Naive thymus-derived CD8-positive, alpha-beta T cell (primary cell): ENCODE measurements around the gene NABP1. TPM values are rescaled to one million over a fixed set of nuclear protein-coding genes. Genes with fewer than 3 reads are reported as not detected.
A peak's percentile ranks its signal among the peaks of the same experiment; 100 is the strongest.

Experiments used
- ATAC-seq, 2 donors: fragments of 150-1000 bp; cut with Tn5 transposase in 1 of 2; sonication (Bioruptor Pico), chemical (Tn5 transposase) in 1 of 2; 1 replicate in 1 of 2; 2 replicates in 1 of 2; pipeline ENCODE4 v1.10.0; 2021; ENCODE audit warnings: mild to moderate bottlenecking in 2 of 2, moderate library complexity in 2 of 2
- POLR2A ChIA-PET: fragments of 350-600 bp; sonication (Branson Sonifier 250); formaldehyde crosslinking; loops from one replicate; lab custom pipeline; 2021; ENCODE audit warnings: antibody characterized with exemption; lab: Charles Lee
- DNase-seq, 10 donors: peaks; one replicate each; pipeline versions ENCODE4 v3.0.0 to v3.0.0-alpha.2; 2020 to 2022
- H3K27ac Mint-ChIP-seq, 10 donors: one replicate each; pipeline ENCODE4 v1.8.0; 2020 to 2022; ENCODE audit warnings: mild to moderate bottlenecking in 10 of 10, mixed read lengths in 10 of 10, moderate library complexity in 4 of 10, inconsistent platforms in 1 of 10
- H3K27me3 Mint-ChIP-seq, 5 donors: one replicate each; pipeline ENCODE4 v1.8.0; 2021 to 2022; ENCODE audit warnings: mixed read lengths in 5 of 5
- H3K36me3 Mint-ChIP-seq, 3 donors: one replicate each; pipeline ENCODE4 v1.8.0; 2020 to 2022; ENCODE audit warnings: mixed read lengths in 3 of 3, mild to moderate bottlenecking in 2 of 3, inconsistent platforms in 1 of 3
- H3K4me1 Mint-ChIP-seq, 4 donors: one replicate each; pipeline ENCODE4 v1.8.0; 2021 to 2022; ENCODE audit warnings: mixed read lengths in 4 of 4
- H3K4me3 Mint-ChIP-seq, 10 donors: one replicate each; pipeline ENCODE4 v1.8.0; 2020 to 2022; ENCODE audit warnings: mild to moderate bottlenecking in 10 of 10, mixed read lengths in 10 of 10, moderate library complexity in 6 of 10, inconsistent platforms in 1 of 10
- H3K9me3 Mint-ChIP-seq, 9 donors: one replicate each; pipeline ENCODE4 v1.8.0; 2020 to 2022; ENCODE audit warnings: mixed read lengths in 9 of 9, mild to moderate bottlenecking in 3 of 9, inconsistent platforms in 1 of 9, moderate library complexity in 1 of 9
- polyA plus RNA-seq, 3 donors: library from polyadenylated mRNA; unstranded; fragments of 300-500 nt; fragmentation: Illumina TruSeq; gene quantifications; one replicate each; pipeline ENCODE4 v1.2.3, GENCODE V29; 2021
- total RNA-seq, 8 experiments: library from RNA in 2 of 8; stranded (reverse) in 2 of 8; gene quantifications; one replicate each; pipeline ENCODE4 v1.2.3 and lab custom pipeline; 2021 to 2026

NABP1 gene
- total and polyA plus RNA-seq, 5 experiments from 2014 or later: 3.5 to 38.8 (median 4.7) TPM

- peaks cover 5 to 20% (median 9%) of the 10 kb centered on the region in 4 donors for H3K4me1 Mint-ChIP-seq
- POLR2A ChIA-PET: interaction anchor here (1.2 kb wide), 2 partner anchors 11 to 123 kb away, joined by 3 to 12 read pairs; partner anchors contain the start of gene NABP1
- H3K27ac Mint-ChIP-seq: peak overlapping the region in 6 of 10 donors; percentile 15 to 73 (median 28)
- no peak for DNase-seq
- ATAC-seq: no peak
- no peaks in the 10 kb centered on the region for H3K9me3 Mint-ChIP-seq
- H3K4me3 Mint-ChIP-seq: no peak overlapping the region
- no peaks in the 10 kb centered on the region for H3K27me3 Mint-ChIP-seq
- peaks cover 4 to 46% (median 5%) of the 10 kb centered on the region in 3 donors for H3K36me3 Mint-ChIP-seq
These were observed 11.2 kb downstream of the NABP1 start for GRCh38 chr2:191688934-191689695.

- ATAC-seq: no peak
- DNase-seq: no peak
- H3K27ac Mint-ChIP-seq: peak overlapping the region in 1 of 10 donors; percentile 15
- no peak overlapping the region for H3K4me3 Mint-ChIP-seq
- H3K4me1 Mint-ChIP-seq: peaks cover 5 to 20% (median 9%) of the 10 kb centered on the region in 4 donors
- H3K36me3 Mint-ChIP-seq: peaks cover 5 to 35% (median 6%) of the 10 kb centered on the region in 3 donors
- H3K9me3 Mint-ChIP-seq: no peaks in the 10 kb centered on the region
- H3K27me3 Mint-ChIP-seq: no peaks in the 10 kb centered on the region
- POLR2A ChIA-PET: interaction anchor here (1.2 kb wide), 1 partner anchor 12 kb away, joined by 12 read pairs; the partner anchor contains the start of gene NABP1
These were observed 12.4 kb downstream of the NABP1 start for GRCh38 chr2:191690327-191690726.

GRCh38 chr2:191691016-191691735, 13.2 kb downstream of the NABP1 start:
- DNase-seq: peak in 9 of 10 donors; percentile 12 to 69 (median 57)
- H3K9me3 Mint-ChIP-seq: no peaks in the 10 kb centered on the region
- POLR2A ChIA-PET: interaction anchor here (1.0 kb wide), 1 partner anchor 116 kb away, joined by 3 read pairs; no protein-coding TSS in a partner anchor
- peak overlapping the region in 6 of 10 donors; percentile 2 to 69 (median 18) for H3K27ac Mint-ChIP-seq
- H3K36me3 Mint-ChIP-seq: peaks cover 4 to 29% (median 6%) of the 10 kb centered on the region in 3 donors
- peak; percentile 84 to 89 for ATAC-seq
- peaks cover 5 to 17% (median 9%) of the 10 kb centered on the region in 4 donors for H3K4me1 Mint-ChIP-seq
- no peaks in the 10 kb centered on the region for H3K27me3 Mint-ChIP-seq
- no peak overlapping the region for H3K4me3 Mint-ChIP-seq

- DNase-seq (no peak), ATAC-seq (no peak)
- Mint-ChIP-seq H3K27me3 (no peaks in the 10 kb centered on the region), H3K4me3 (no peak overlapping the region), H3K9me3 (no peaks in the 10 kb centered on the region), H3K36me3 (peaks cover 0 to 23% (median 10%) of the 10 kb centered on the region in 3 donors), H3K4me1 (peaks cover 5 to 12% (median 9%) of the 10 kb centered on the region in 4 donors), H3K27ac (peak overlapping the region in 1 of 10 donors; percentile 22)
- POLR2A ChIA-PET: no interaction called here
These were observed 14.0 kb downstream of the NABP1 start for GRCh38 chr2:191691898-191692297.

GRCh38 chr2:191692502-191693115, 14.7 kb downstream of the NABP1 start:
- H3K4me1 Mint-ChIP-seq: peaks cover 5 to 12% (median 9%) of the 10 kb centered on the region in 4 donors
- no peaks in the 10 kb centered on the region for H3K27me3 Mint-ChIP-seq
- POLR2A ChIA-PET: no interaction called here
- H3K9me3 Mint-ChIP-seq: no peaks in the 10 kb centered on the region
- no peak overlapping the region for H3K27ac Mint-ChIP-seq
- peaks cover 0 to 19% (median 11%) of the 10 kb centered on the region in 3 donors for H3K36me3 Mint-ChIP-seq
- DNase-seq (no peak), ATAC-seq (no peak)
- H3K4me3 Mint-ChIP-seq: no peak overlapping the region

GRCh38 chr2:191693166-191693565, 15.2 kb downstream of the NABP1 start:
- no peak overlapping the region for H3K27ac Mint-ChIP-seq
- peaks cover 0 to 17% (median 15%) of the 10 kb centered on the region in 3 donors for H3K36me3 Mint-ChIP-seq
- no peak for DNase-seq
- POLR2A ChIA-PET: no interaction called here
- H3K9me3 Mint-ChIP-seq: no peaks in the 10 kb centered on the region
- no peak for ATAC-seq
- H3K4me3 Mint-ChIP-seq: no peak overlapping the region
- no peaks in the 10 kb centered on the region for H3K27me3 Mint-ChIP-seq
- peaks cover 3 to 12% (median 9%) of the 10 kb centered on the region in 4 donors for H3K4me1 Mint-ChIP-seq

- Mint-ChIP-seq H3K27me3 (no peaks in the 10 kb centered on the region), H3K27ac (no peak overlapping the region), H3K9me3 (no peaks in the 10 kb centered on the region), H3K4me3 (no peak overlapping the region), H3K36me3 (peaks cover 0 to 15% (median 12%) of the 10 kb centered on the region in 3 donors), H3K4me1 (peaks cover 3 to 12% (median 9%) of the 10 kb centered on the region in 4 donors)
- DNase-seq (no peak), ATAC-seq (no peak)
- POLR2A ChIA-PET: no interaction called here
These were observed 15.8 kb downstream of the NABP1 start for GRCh38 chr2:191693778-191694177.

GRCh38 chr2:191696001-191696400, 18.1 kb downstream of the NABP1 start:
- Mint-ChIP-seq H3K27ac (no peak overlapping the region), H3K9me3 (no peaks in the 10 kb centered on the region), H3K4me1 (peaks cover 0 to 5% (median 4%) of the 10 kb centered on the region in 4 donors), H3K27me3 (no peaks in the 10 kb centered on the region), H3K4me3 (no peak overlapping the region), H3K36me3 (peaks cover 0 to 18% (median 18%) of the 10 kb centered on the region in 3 donors)
- DNase-seq (no peak), ATAC-seq (no peak)
- POLR2A ChIA-PET: interaction anchor here (0.6 to 2.2 kb wide), 2 partner anchors 19 to 48 kb away, joined by 3 to 9 read pairs; partner anchors contain the start of gene NABP1

GRCh38 chr2:191696966-191697365, 19.0 kb downstream of the NABP1 start:
- Mint-ChIP-seq H3K36me3 (peaks cover 0 to 18% (median 18%) of the 10 kb centered on the region in 3 donors), H3K27me3 (no peaks in the 10 kb centered on the region), H3K9me3 (no peaks in the 10 kb centered on the region), H3K4me1 (no peaks in the 10 kb centered on the region), H3K4me3 (no peak overlapping the region), H3K27ac (no peak overlapping the region)
- ATAC-seq (no peak), DNase-seq (no peak)
- POLR2A ChIA-PET: interaction anchor here (0.6 to 2.2 kb wide), 4 partner anchors 20 to 179 kb away, joined by 3 to 9 read pairs (median 3); partner anchors contain the start of gene NABP1

- POLR2A ChIA-PET: interaction anchor here (2.2 kb wide), 1 partner anchor 21 kb away, joined by 9 read pairs; the partner anchor contains the start of gene NABP1
- Mint-ChIP-seq H3K36me3 (peaks cover 0 to 18% (median 18%) of the 10 kb centered on the region in 3 donors), H3K9me3 (no peaks in the 10 kb centered on the region), H3K4me3 (no peak overlapping the region), H3K27me3 (no peaks in the 10 kb centered on the region), H3K4me1 (no peaks in the 10 kb centered on the region), H3K27ac (no peak overlapping the region)
- ATAC-seq (no peak), DNase-seq (no peak)
These were observed 19.9 kb downstream of the NABP1 start for GRCh38 chr2:191697870-191698269.

GRCh38 chr2:191699341-191699945, 21.5 kb downstream of the NABP1 start:
- no peaks in the 10 kb centered on the region for H3K27me3 Mint-ChIP-seq
- no peak for DNase-seq
- H3K4me3 Mint-ChIP-seq: no peak overlapping the region
- H3K9me3 Mint-ChIP-seq: no peaks in the 10 kb centered on the region
- POLR2A ChIA-PET: no interaction called here
- peaks cover 0 to 19% (median 15%) of the 10 kb centered on the region in 3 donors for H3K36me3 Mint-ChIP-seq
- H3K4me1 Mint-ChIP-seq: peaks cover 0 to 3% (median 0%) of the 10 kb centered on the region in 4 donors
- no peak overlapping the region for H3K27ac Mint-ChIP-seq
- no peak for ATAC-seq

- ATAC-seq (no peak), DNase-seq (no peak)
- Mint-ChIP-seq H3K9me3 (no peaks in the 10 kb centered on the region), H3K27me3 (peaks cover 0 to 3% (median 0%) of the 10 kb centered on the region in 5 donors), H3K36me3 (peaks cover 0 to 20% (median 13%) of the 10 kb centered on the region in 3 donors), H3K4me1 (peaks cover 0 to 3% (median 0%) of the 10 kb centered on the region in 4 donors), H3K27ac (no peak overlapping the region), H3K4me3 (no peak overlapping the region)
- POLR2A ChIA-PET: no interaction called here
These were observed 23.1 kb downstream of the NABP1 start for GRCh38 chr2:191701029-191701428.
